ENCODE measurements around the gene CCK. TPM values are rescaled to one million over a fixed set of nuclear protein-coding genes. Genes with fewer than 3 reads are reported as not detected.

CCK gene
- total RNA-seq, 1 experiment from 2014 or later: not detected

DNA sequence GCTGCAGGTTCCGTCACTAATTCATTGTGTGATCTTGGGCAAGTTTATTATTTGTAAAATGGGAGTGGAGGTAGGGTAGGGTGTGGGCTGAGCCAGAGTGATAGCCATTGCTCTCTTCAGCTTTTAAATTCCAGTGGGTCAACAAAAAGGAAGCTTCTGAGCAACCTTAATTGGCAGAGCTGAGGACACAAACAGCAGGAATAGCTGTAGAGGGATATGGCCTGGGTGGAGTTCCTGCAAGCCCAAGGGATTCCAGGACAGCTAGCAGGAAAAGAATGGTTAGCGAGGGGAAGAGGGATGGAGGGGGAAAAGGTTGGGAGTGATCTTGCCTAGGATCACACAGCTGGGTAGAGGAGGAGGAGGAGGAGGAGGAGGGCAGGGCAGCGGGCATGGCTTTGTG lies 11.4 kb downstream of the CCK start:
- Histone ChIP-seq H3K27ac (ENCODE audit: low read length) (no peak overlapping the region), H3K4me1 (ENCODE audit: insufficient read depth, low read length) (peaks cover 36% of the 10 kb centered on the region), H3K4me3 (ENCODE audit: low read length) (no peak overlapping the region), H3K9ac (ENCODE audit: low read length) (no peak overlapping the region), H4K20me1 (ENCODE audit: low read length) (no peaks in the 10 kb centered on the region), H2AFZ (ENCODE audit: low read length) (no peak overlapping the region), H3K9me3 (ENCODE audit: low read length) (no peaks in the 10 kb centered on the region), H3F3A (ENCODE audit: low read length, unreplicated experiment) (no peaks in the 10 kb centered on the region), H3K36me3 (ENCODE audit: low read depth, low read length) (no peaks in the 10 kb centered on the region), H3K9me2 (replicated peaks; ENCODE audit: low read length) (no peaks in the 10 kb centered on the region), H3K27me3 (ENCODE audit: low read length) (no peaks in the 10 kb centered on the region), H3K79me2 (ENCODE audit: low read length) (no peaks in the 10 kb centered on the region), H3K4me2 (ENCODE audit: low read length) (peak overlapping the region; percentile 27)
- intact Hi-C loops (cut with micrococcal nuclease): no loop called here
- TF ChIP-seq, protein P1, sequence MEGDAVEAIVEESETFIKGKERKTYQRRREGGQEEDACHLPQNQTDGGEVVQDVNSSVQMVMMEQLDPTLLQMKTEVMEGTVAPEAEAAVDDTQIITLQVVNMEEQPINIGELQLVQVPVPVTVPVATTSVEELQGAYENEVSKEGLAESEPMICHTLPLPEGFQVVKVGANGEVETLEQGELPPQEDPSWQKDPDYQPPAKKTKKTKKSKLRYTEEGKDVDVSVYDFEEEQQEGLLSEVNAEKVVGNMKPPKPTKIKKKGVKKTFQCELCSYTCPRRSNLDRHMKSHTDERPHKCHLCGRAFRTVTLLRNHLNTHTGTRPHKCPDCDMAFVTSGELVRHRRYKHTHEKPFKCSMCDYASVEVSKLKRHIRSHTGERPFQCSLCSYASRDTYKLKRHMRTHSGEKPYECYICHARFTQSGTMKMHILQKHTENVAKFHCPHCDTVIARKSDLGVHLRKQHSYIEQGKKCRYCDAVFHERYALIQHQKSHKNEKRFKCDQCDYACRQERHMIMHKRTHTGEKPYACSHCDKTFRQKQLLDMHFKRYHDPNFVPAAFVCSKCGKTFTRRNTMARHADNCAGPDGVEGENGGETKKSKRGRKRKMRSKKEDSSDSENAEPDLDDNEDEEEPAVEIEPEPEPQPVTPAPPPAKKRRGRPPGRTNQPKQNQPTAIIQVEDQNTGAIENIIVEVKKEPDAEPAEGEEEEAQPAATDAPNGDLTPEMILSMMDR (conservative IDR thresholded peaks at IDR 0.05; ENCODE audit: low read depth, low read length): no peak
- TF ChIP-seq EZH2phosphoT487 (IDR thresholded peaks at IDR 0.05; ENCODE audit: borderline replicate concordance, low read length) (no peak), EZH2 (IDR thresholded peaks at IDR 0.05; ENCODE audit: low read length, unreplicated experiment) (no peak)
- peak; percentile 34 for ATAC-seq
- BruUV-seq (replicated peaks): no TSS peak
- ChIA-PET POLR2A (ENCODE audit: unreplicated experiment) (no interaction called here), CTCF (no interaction called here)
- DNase-seq: peak; percentile 33

DNA sequence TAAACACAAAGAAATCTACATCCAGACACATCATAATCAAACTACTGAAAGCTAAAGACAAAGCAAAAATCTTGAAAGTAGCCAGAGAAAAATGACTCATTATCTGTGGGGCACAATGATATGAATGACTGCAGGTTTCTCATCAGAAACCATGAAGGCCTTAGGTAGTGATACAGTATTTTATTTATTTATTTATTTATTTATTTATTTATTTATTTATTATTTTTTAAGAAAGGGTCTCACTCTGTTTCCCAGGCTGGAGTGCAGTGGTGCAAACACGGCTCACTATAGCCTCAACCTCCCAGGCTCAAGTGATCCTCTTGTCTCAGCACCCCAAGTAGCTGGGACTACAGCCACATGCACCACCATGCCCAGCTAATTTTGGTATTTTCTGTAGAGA lies 15.2 kb downstream of the CCK start:
- ATAC-seq (no peak), DNase-seq (no peak)
- Histone ChIP-seq H4K20me1 (ENCODE audit: low read length) (no peaks in the 10 kb centered on the region), H2AFZ (ENCODE audit: low read length) (no peak overlapping the region), H3K4me3 (ENCODE audit: low read length) (no peak overlapping the region), H3K27me3 (ENCODE audit: low read length) (no peaks in the 10 kb centered on the region; the same call in 1 of the 2 replicates), H3F3A (ENCODE audit: low read length, unreplicated experiment) (no peaks in the 10 kb centered on the region), H3K9me2 (replicated peaks; ENCODE audit: low read length) (no peaks in the 10 kb centered on the region), H3K79me2 (ENCODE audit: low read length) (no peaks in the 10 kb centered on the region), H3K4me2 (ENCODE audit: low read length) (no peak overlapping the region), H3K4me1 (ENCODE audit: insufficient read depth, low read length) (peaks cover 19% of the 10 kb centered on the region), H3K9me3 (ENCODE audit: low read length) (no peaks in the 10 kb centered on the region), H3K9ac (ENCODE audit: low read length) (no peak overlapping the region), H3K27ac (ENCODE audit: low read length) (no peak overlapping the region), H3K36me3 (ENCODE audit: low read depth, low read length) (no peaks in the 10 kb centered on the region)
- TF ChIP-seq, protein P1 (conservative IDR thresholded peaks at IDR 0.05; ENCODE audit: low read depth, low read length): no peak
- TF ChIP-seq EZH2phosphoT487 (IDR thresholded peaks at IDR 0.05; ENCODE audit: borderline replicate concordance, low read length) (no peak), EZH2 (IDR thresholded peaks at IDR 0.05; ENCODE audit: low read length, unreplicated experiment) (no peak)
- intact Hi-C loops (cut with micrococcal nuclease): no loop called here
- BruUV-seq (replicated peaks): no TSS peak
- ChIA-PET CTCF (no interaction called here), POLR2A (ENCODE audit: unreplicated experiment) (no interaction called here)

DNA sequence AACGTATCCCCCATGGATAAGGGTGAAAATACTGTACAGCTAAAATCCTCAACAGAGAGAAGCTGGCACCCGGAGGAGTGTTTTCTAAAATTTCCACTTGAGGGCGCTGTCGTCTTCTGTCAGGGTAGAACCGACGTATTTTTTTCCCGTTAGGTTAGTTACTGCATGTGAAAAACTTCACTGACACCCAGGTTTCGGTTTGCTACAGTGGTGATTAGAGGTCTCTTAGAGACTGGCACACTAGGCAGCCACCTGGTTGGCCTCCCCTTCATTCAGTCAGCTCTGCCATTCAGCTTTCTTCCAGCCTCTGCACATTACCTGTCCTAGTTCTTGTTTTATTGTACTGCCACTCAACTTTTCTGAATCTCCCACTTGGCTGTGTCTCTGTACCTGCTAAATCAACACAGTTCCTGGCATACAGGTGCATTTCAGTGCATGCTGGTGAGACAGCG lies 18.4 kb downstream of the CCK start:
- Histone ChIP-seq H2AFZ (ENCODE audit: low read length) (peak overlapping the region; percentile 31; the same call in 1 of the 2 replicates), H3F3A (ENCODE audit: low read length, unreplicated experiment) (no peaks in the 10 kb centered on the region), H3K27ac (ENCODE audit: low read length) (no peak overlapping the region), H3K4me1 (ENCODE audit: insufficient read depth, low read length) (no peaks in the 10 kb centered on the region), H3K79me2 (ENCODE audit: low read length) (no peaks in the 10 kb centered on the region), H3K9ac (ENCODE audit: low read length) (no peak overlapping the region), H3K4me2 (ENCODE audit: low read length) (peak overlapping the region; percentile 52), H3K27me3 (ENCODE audit: low read length) (peaks cover 8% of the 10 kb centered on the region), H3K36me3 (ENCODE audit: low read depth, low read length) (no peaks in the 10 kb centered on the region), H3K4me3 (ENCODE audit: low read length) (no peak overlapping the region), H3K9me2 (replicated peaks; ENCODE audit: low read length) (no peaks in the 10 kb centered on the region), H3K9me3 (ENCODE audit: low read length) (no peaks in the 10 kb centered on the region), H4K20me1 (ENCODE audit: low read length) (no peaks in the 10 kb centered on the region)
- DNase-seq (peak; percentile 88), ATAC-seq (peak; percentile 77)
- ChIA-PET POLR2A (ENCODE audit: unreplicated experiment) (interaction anchor here (0.6 kb wide), 1 partner anchor 174 kb away, joined by 4 read pairs; no protein-coding TSS in a partner anchor), CTCF (interaction anchor here (1.1 to 3.9 kb wide), 4 partner anchors 15 to 195 kb away, joined by 3 to 46 read pairs (median 4); no protein-coding TSS in a partner anchor)
- intact Hi-C loops (cut with micrococcal nuclease): loop anchor here (1.0 kb wide), 2 partner anchors 196 to 300 kb away; no protein-coding TSS in a partner anchor
- no TSS peak for BruUV-seq (replicated peaks)
- TF ChIP-seq EZH2 (IDR thresholded peaks at IDR 0.05; ENCODE audit: low read length, unreplicated experiment) (no peak), EZH2phosphoT487 (IDR thresholded peaks at IDR 0.05; ENCODE audit: borderline replicate concordance, low read length) (no peak)
- TF ChIP-seq, protein P1 (conservative IDR thresholded peaks at IDR 0.05; ENCODE audit: low read depth, low read length): peak; percentile 96
